SH-SY5Y (cell line): ENCODE data around the gene DCAF8L2.

Experiments
- GATA2 ChIP-seq: IDR thresholded peaks from 2 replicates; pipeline ENCODE4 v1.6.1; 2011; ENCODE audit warnings: mild to moderate bottlenecking, low read depth, low read length
- GATA3 ChIP-seq: IDR thresholded peaks from 2 replicates; pipeline ENCODE4 v1.6.1; 2011; ENCODE audit warnings: low read depth, mild to moderate bottlenecking, low read length, moderate library complexity

DNA sequence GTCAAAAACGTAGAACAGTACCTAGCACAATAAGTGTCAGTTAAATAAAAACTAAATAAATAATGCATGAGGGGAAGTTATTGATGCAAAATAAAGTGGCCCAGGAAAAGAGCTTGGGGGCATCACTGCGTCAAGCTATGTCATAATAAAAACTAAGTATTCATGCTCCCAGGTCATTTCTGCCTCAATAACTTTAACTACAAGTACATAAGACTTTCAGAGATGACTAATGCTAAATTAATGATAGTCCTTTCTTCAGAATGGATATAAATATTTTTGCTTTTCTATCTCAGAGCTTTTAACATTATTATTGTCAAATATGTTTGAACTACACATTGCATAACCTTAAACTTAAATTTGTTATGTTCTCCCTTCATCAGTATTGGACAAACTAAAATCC, 125.5 kb downstream of the DCAF8L2 start:
- TF ChIP-seq GATA2 (no peak), GATA3 (no peak)
